Measurements from ENCODE around the gene ARAF. TPM values are rescaled to one million over a fixed set of nuclear protein-coding genes. Genes with fewer than 3 reads are reported as not detected.

The ARAF gene
- total RNA-seq, 1 donor = 20.9 TPM

- no peak overlapping the region for H3K4me3 ChIP-seq (ENCODE audit: low read depth, low read length)
- DNase-seq (ENCODE audit: low read depth) = no peak
- TF ChIP-seq, protein P1, sequence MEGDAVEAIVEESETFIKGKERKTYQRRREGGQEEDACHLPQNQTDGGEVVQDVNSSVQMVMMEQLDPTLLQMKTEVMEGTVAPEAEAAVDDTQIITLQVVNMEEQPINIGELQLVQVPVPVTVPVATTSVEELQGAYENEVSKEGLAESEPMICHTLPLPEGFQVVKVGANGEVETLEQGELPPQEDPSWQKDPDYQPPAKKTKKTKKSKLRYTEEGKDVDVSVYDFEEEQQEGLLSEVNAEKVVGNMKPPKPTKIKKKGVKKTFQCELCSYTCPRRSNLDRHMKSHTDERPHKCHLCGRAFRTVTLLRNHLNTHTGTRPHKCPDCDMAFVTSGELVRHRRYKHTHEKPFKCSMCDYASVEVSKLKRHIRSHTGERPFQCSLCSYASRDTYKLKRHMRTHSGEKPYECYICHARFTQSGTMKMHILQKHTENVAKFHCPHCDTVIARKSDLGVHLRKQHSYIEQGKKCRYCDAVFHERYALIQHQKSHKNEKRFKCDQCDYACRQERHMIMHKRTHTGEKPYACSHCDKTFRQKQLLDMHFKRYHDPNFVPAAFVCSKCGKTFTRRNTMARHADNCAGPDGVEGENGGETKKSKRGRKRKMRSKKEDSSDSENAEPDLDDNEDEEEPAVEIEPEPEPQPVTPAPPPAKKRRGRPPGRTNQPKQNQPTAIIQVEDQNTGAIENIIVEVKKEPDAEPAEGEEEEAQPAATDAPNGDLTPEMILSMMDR (IDR thresholded peaks at IDR 0.05; ENCODE audit: insufficient read depth, low read length) = no peak
Measured at GRCh38 chrX:47564438-47565085, 3.6 kb downstream of the ARAF start.

DNA sequence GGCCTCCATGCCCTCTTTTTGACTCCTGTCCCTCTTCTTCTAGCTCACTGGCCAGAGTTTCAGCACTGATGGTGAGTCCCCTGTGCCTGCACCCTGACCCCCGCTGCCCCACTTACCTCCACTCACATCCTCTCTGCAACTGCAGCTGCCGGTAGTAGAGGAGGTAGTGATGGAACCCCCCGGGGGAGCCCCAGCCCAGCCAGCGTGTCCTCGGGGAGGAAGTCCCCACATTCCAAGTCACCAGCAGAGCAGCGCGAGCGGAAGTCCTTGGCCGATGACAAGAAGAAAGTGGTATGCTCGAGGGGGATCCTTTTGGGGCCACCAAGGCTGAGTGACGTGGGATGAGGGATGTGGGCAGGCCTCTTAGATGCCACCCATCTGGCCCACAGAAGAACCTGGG lies 5.8 kb downstream of the ARAF start:
- TF ChIP-seq, protein P1 (IDR thresholded peaks at IDR 0.05; ENCODE audit: insufficient read depth, low read length) = no peak
- DNase-seq (ENCODE audit: low read depth) = no peak
- no peak overlapping the region for H3K4me3 ChIP-seq (ENCODE audit: low read depth, low read length)

GRCh38 chrX:47568656-47569295 lies 7.8 kb downstream of the ARAF start:
- no peak for DNase-seq (ENCODE audit: low read depth)
- no peak overlapping the region for H3K4me3 ChIP-seq (ENCODE audit: low read depth, low read length)
- TF ChIP-seq, protein P1 (IDR thresholded peaks at IDR 0.05; ENCODE audit: insufficient read depth, low read length) = peak; percentile 39

GRCh38 chrX:47570794-47571193 lies 9.8 kb downstream of the ARAF start:
- no peak overlapping the region for H3K4me3 ChIP-seq (ENCODE audit: low read depth, low read length)
- TF ChIP-seq, protein P1 (IDR thresholded peaks at IDR 0.05; ENCODE audit: insufficient read depth, low read length) = no peak
- no peak for DNase-seq (ENCODE audit: low read depth)

DNA sequence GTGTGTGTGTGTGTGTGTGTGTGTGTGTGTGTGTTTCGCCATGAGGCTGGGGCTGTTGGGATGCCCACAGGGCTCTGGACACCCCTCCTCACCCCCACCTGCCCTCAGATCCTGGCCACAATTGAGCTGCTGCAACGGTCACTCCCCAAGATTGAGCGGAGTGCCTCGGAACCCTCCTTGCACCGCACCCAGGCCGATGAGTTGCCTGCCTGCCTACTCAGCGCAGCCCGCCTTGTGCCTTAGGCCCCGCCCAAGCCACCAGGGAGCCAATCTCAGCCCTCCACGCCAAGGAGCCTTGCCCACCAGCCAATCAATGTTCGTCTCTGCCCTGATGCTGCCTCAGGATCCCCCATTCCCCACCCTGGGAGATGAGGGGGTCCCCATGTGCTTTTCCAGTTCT lies 10.2 kb downstream of the ARAF start:
- TF ChIP-seq, protein P1 (IDR thresholded peaks at IDR 0.05; ENCODE audit: insufficient read depth, low read length) = no peak
- no peak for DNase-seq (ENCODE audit: low read depth)
- H3K4me3 ChIP-seq (ENCODE audit: low read depth, low read length) = no peak overlapping the region

DNA sequence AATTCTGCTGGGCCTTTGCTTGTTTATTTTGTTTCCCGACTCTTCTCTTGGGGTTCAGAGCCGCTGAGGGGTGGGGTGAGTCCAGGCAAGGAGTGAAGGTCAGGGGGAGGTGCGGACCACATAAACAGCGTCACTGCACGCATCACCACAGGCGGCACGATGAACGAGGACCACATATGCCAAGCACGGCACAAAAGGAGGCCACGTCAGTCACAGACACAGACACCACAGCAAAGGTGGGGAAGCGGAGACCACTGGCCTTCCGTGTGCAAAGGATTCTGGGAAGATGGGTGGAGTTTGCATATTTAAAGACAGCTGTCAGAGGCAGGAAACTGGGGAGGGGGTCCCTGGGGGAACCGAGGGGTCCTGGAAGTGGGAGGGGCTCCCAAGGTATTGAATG lies 10.9 kb downstream of the ARAF start:
- no peak for DNase-seq (ENCODE audit: low read depth)
- H3K4me3 ChIP-seq (ENCODE audit: low read depth, low read length) = no peak overlapping the region
- TF ChIP-seq, protein P1 (IDR thresholded peaks at IDR 0.05; ENCODE audit: insufficient read depth, low read length) = no peak
